ENCODE measurements around the gene RET. TPM values are rescaled to one million over a fixed set of nuclear protein-coding genes. Genes with fewer than 3 reads are reported as not detected.

The RET gene
- total and polyA plus RNA-seq, 7 donors: 1.8 to 6.5 (median 3.9) TPM; not detected in 2

GRCh38 chr10:43065761-43066160 lies 11.1 kb upstream of the RET start:
- intact Hi-C loops (cut with DNase I): no loop called here
- H3K4me1 ChIP-seq: peaks cover 0 to 18% (median 8%) of the 10 kb centered on the region in 4 donors
- no peak overlapping the region for H3K4me3 ChIP-seq
- H3K27ac ChIP-seq: no peak overlapping the region
- no peaks in the 10 kb centered on the region for H3K9me3 ChIP-seq
- WGBS, 2 donors: 86 to 96% methylated on average over 6 of the region's 6 CpGs
- TF ChIP-seq CTCF (IDR thresholded peaks at IDR 0.05): no peak
- TF ChIP-seq POLR2AphosphoS5 (IDR thresholded peaks at IDR 0.05): no peak
- no peak for TF ChIP-seq POLR2A (IDR thresholded peaks at IDR 0.05)
- TF ChIP-seq EP300 (IDR thresholded peaks at IDR 0.05): no peak
- no peak for DNase-seq
- H3K36me3 ChIP-seq: no peaks in the 10 kb centered on the region
- no peaks in the 10 kb centered on the region for H3K27me3 ChIP-seq

GRCh38 chr10:43066481-43066880 lies 10.4 kb upstream of the RET start:
- H3K27ac ChIP-seq: no peak overlapping the region
- H3K27me3 ChIP-seq: no peaks in the 10 kb centered on the region
- peaks cover 0 to 18% (median 8%) of the 10 kb centered on the region in 4 donors for H3K4me1 ChIP-seq
- H3K4me3 ChIP-seq: no peak overlapping the region
- TF ChIP-seq POLR2AphosphoS5 (IDR thresholded peaks at IDR 0.05): no peak
- no peak for TF ChIP-seq CTCF (IDR thresholded peaks at IDR 0.05)
- no peak for TF ChIP-seq EP300 (IDR thresholded peaks at IDR 0.05)
- no peak for TF ChIP-seq POLR2A (IDR thresholded peaks at IDR 0.05)
- H3K9me3 ChIP-seq: no peaks in the 10 kb centered on the region
- DNase-seq: no peak
- 61 to 79% methylated on average over 3 of the region's 3 CpGs for WGBS, 2 donors
- H3K36me3 ChIP-seq: no peaks in the 10 kb centered on the region
- intact Hi-C loops (cut with DNase I): no loop called here

GRCh38 chr10:43067391-43068135 lies 9.3 kb upstream of the RET start:
- no peak overlapping the region for H3K27ac ChIP-seq
- 90 to 91% methylated on average over 14 of the region's 14 CpGs for WGBS, 2 donors
- H3K36me3 ChIP-seq: no peaks in the 10 kb centered on the region
- no peaks in the 10 kb centered on the region for H3K27me3 ChIP-seq
- TF ChIP-seq POLR2AphosphoS5 (IDR thresholded peaks at IDR 0.05) (no peak), CTCF (IDR thresholded peaks at IDR 0.05) (no peak)
- H3K4me3 ChIP-seq: no peak overlapping the region
- peaks cover 0 to 18% (median 8%) of the 10 kb centered on the region in 4 donors for H3K4me1 ChIP-seq
- H3K9me3 ChIP-seq: no peaks in the 10 kb centered on the region
- intact Hi-C loops (cut with DNase I): no loop called here
- DNase-seq: no peak

GRCh38 chr10:43068136-43068395 lies 8.8 kb upstream of the RET start:
- H3K9me3 ChIP-seq: no peaks in the 10 kb centered on the region
- H3K36me3 ChIP-seq: no peaks in the 10 kb centered on the region
- no peak overlapping the region for H3K4me3 ChIP-seq
- no peak for DNase-seq
- no peak overlapping the region for H3K27ac ChIP-seq
- H3K4me1 ChIP-seq: peaks cover 0 to 18% (median 8%) of the 10 kb centered on the region in 4 donors
- TF ChIP-seq CTCF (IDR thresholded peaks at IDR 0.05) (no peak), POLR2A (IDR thresholded peaks at IDR 0.05) (no peak), POLR2AphosphoS5 (IDR thresholded peaks at IDR 0.05) (no peak), EP300 (IDR thresholded peaks at IDR 0.05) (no peak)
- H3K27me3 ChIP-seq: no peaks in the 10 kb centered on the region
- intact Hi-C loops (cut with DNase I): no loop called here
- WGBS, 2 donors: 80 to 89% methylated on average over 5 of the region's 5 CpGs

Measured in sigmoid colon (tissue), 7 donors.